Peyer's patch (tissue), 4 donors: ENCODE measurements around the gene COMMD1.

Experiments
- POLR2A ChIP-seq, 2 donors: fragments of 450-650 bp; IDR thresholded peaks; one replicate each; pipeline ENCODE4 v1.5.1; 2017; ENCODE audit warnings: antibody characterized with exemption in 2 of 2, mild to moderate bottlenecking in 2 of 2, moderate library complexity in 2 of 2
- TF ChIP-seq, protein P1 (sequence below), 6 experiments: fragments of 450-650 bp in 4 of 6; fragments of 200-600 bp in 2 of 6; sonication (generic) in 1 of 6; IDR thresholded peaks; one replicate each; pipeline ENCODE4 v1.5.1; 2017 to 2019; ENCODE audit warnings: antibody characterized with exemption in 6 of 6, mild to moderate bottlenecking in 3 of 6, moderate library complexity in 1 of 6

DNA sequence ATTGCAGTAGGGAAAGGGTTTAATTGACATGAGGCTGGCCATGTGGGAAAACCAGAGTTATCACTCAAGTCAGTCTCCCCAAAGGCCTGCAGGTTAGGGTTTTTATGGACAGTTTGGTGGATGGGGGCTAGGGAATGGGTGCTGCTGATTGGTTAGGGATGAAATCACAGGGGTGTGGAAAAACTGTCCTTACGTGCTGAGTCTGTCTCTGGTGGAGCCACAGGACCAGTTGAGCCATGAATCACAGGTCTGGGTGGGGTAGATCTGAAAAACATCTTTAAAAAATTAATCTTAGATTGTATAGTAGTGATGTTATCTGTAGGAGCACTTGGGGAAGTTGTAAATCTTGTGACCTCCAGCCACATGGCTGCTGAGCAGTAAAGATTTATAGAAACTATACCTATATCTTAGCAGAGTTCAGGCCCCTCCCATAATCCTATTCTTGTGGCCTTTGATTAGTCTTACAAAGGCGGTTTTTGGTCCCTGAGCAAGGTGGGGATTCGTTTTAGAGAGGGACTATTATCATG lies 139.6 kb downstream of the COMMD1 start:
- TF ChIP-seq POLR2A (IDR thresholded peaks at IDR 0.05) = no peak
- TF ChIP-seq, protein P1, sequence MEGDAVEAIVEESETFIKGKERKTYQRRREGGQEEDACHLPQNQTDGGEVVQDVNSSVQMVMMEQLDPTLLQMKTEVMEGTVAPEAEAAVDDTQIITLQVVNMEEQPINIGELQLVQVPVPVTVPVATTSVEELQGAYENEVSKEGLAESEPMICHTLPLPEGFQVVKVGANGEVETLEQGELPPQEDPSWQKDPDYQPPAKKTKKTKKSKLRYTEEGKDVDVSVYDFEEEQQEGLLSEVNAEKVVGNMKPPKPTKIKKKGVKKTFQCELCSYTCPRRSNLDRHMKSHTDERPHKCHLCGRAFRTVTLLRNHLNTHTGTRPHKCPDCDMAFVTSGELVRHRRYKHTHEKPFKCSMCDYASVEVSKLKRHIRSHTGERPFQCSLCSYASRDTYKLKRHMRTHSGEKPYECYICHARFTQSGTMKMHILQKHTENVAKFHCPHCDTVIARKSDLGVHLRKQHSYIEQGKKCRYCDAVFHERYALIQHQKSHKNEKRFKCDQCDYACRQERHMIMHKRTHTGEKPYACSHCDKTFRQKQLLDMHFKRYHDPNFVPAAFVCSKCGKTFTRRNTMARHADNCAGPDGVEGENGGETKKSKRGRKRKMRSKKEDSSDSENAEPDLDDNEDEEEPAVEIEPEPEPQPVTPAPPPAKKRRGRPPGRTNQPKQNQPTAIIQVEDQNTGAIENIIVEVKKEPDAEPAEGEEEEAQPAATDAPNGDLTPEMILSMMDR (IDR thresholded peaks at IDR 0.05) = no peak
